Caco-2 (cell line): ENCODE measurements around the gene IGFALS. TPM values are rescaled to one million over a fixed set of nuclear protein-coding genes. Genes with fewer than 3 reads are reported as not detected.

ENCODE experiments used
- BruUV-seq: library from RNA; stranded (reverse); fragments of 400-500 nt; replicated peaks from 2 replicates; lab custom pipeline; 2021; lab: Mats Ljungman, UMichigan
- CTCF ChIA-PET: fragments of 300-600 bp; sonication (Branson Sonifier 250); formaldehyde crosslinking; loops from one replicate; lab custom pipeline; 2022; ENCODE audit warnings: antibody characterized with exemption; lab: Charles Lee
- POLR2A ChIA-PET: fragments of 300-600 bp; sonication (Branson Sonifier 250); formaldehyde crosslinking; loops from one replicate; lab custom pipeline; 2022; ENCODE audit warnings: antibody characterized with exemption; lab: Charles Lee
- DNase-seq, 2 experiments: peaks; one replicate each; pipeline versions ENCODE4 v3.0.0 to v3.0.0-alpha.2; 2020 to 2022
- H3K27me3 ChIP-seq: replicated peaks from 2 replicates; pipeline ENCODE4 v1.6.0; 2011; ENCODE audit warnings: low read length; ENCODE audit not compliant: control insufficient read depth, insufficient read depth
- H3K36me3 ChIP-seq: 2 replicates; pipeline ENCODE4 v1.5.1; 2011; ENCODE audit warnings: low read length; ENCODE audit not compliant: control insufficient read depth, insufficient read depth
- H3K4me1 ChIP-seq: fragments of 250-450 bp; sonication (Bioruptor Pico); 2 replicates; pipeline ENCODE4 v1.5.1; 2020; ENCODE audit warnings: mild to moderate bottlenecking
- H3K4me3 ChIP-seq: 2 replicates; pipeline ENCODE4 v1.5.1; 2011; ENCODE audit warnings: low read depth, mild to moderate bottlenecking, control low read depth, low read length
- H3K9me3 ChIP-seq: fragments of 250-450 bp; sonication (Bioruptor Pico); 2 replicates; pipeline ENCODE4 v1.5.1; 2020; ENCODE audit warnings: mild to moderate bottlenecking, moderate library complexity
- H3K27ac Mint-ChIP-seq: one replicate; pipeline ENCODE4 v1.8.0; 2022; ENCODE audit warnings: mixed read lengths; ENCODE audit not compliant: unreplicated experiment
- H3K27me3 Mint-ChIP-seq: one replicate; pipeline ENCODE4 v1.8.0; 2022; ENCODE audit warnings: mixed read lengths; ENCODE audit not compliant: insufficient read depth, unreplicated experiment
- H3K36me3 Mint-ChIP-seq: one replicate; pipeline ENCODE4 v1.8.0; 2022; ENCODE audit warnings: mild to moderate bottlenecking, mixed read lengths; ENCODE audit not compliant: insufficient read depth, unreplicated experiment
- H3K4me1 Mint-ChIP-seq: one replicate; pipeline ENCODE4 v1.8.0; 2022; ENCODE audit warnings: low read depth, mixed read lengths; ENCODE audit not compliant: unreplicated experiment
- H3K4me3 Mint-ChIP-seq: one replicate; pipeline ENCODE4 v1.8.0; 2022; ENCODE audit warnings: mild to moderate bottlenecking, moderate library complexity, mixed read lengths; ENCODE audit not compliant: unreplicated experiment
- H3K9me3 Mint-ChIP-seq: one replicate; pipeline ENCODE4 v1.8.0; 2022; ENCODE audit warnings: mixed read lengths; ENCODE audit not compliant: unreplicated experiment
- intact Hi-C: fragments of 100-400 bp; cut with micrococcal nuclease; formaldehyde crosslinking; loops from one replicate; pipeline ENCODE4 v1.10.0; 2022; ENCODE audit not compliant: unreplicated experiment
- total RNA-seq: library from RNA; stranded (reverse); gene quantifications from 2 replicates; pipeline ENCODE4 v1.2.3, GENCODE V29; 2022
- TF ChIP-seq, protein P1 (sequence below), 2 experiments: fragments of 200-600 bp in 1 of 2; IDR thresholded peaks; 1 replicate in 1 of 2; 2 replicates in 1 of 2; pipeline versions ENCODE4 v1.5.1 to v1.8.0; 2011 to 2022; ENCODE audit warnings: antibody characterized with exemption in 1 of 2, control low read depth in 1 of 2, inconsistent platforms in 1 of 2, low read depth in 1 of 2, low read length in 1 of 2, mild to moderate bottlenecking in 1 of 2, moderate library complexity in 1 of 2; ENCODE audit not compliant: insufficient read depth in 1 of 2, severe bottlenecking in 1 of 2, unreplicated experiment in 1 of 2

The IGFALS gene
- total RNA-seq, 1 experiment from 2014 or later: not detected

DNA sequence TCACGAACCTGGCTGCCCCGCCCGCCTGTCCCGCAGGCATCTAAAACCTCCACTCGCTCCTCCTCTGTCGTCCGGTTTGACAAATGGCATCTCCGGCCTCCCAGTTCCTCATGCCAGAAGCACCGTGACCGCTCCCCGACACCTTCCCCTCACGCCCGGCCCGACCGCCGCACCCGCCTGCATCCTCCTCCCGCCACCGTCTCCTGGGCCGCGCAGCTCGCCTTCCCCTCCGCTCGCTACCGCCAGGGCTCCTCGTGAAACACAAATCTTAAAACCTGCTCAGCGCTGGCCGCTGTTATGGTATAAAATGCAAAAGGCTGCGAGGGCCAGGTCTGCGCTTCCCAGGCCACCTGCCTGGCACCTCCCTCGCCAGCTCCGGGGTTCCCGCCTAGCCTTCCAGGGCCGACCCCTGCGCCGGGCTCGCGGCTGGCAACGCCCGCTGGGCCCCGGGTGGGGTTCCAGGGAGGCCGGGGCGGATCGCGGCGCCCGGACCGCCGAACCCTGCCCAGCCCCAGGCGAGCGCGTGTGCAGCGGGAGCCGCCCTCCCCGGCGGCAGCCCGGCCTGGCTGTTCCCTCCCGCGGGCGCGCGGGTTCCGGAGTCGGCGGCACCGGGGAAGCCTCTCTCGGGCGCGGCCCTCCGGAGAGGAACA lies 11.6 kb downstream of the IGFALS start:
- Histone ChIP-seq H3K36me3 (peaks cover 2% of the 10 kb centered on the region; the same call in 1 of the 2 replicates), H3K9me3 (no peaks in the 10 kb centered on the region), H3K4me1 (peaks cover 7% of the 10 kb centered on the region), H3K27me3 (no peaks in the 10 kb centered on the region), H3K4me3 (peak overlapping the region; percentile 92)
- POLR2A ChIA-PET: interaction anchor here (0.6 to 1.8 kb wide), 11 partner anchors 8 to 1087 kb away, joined by 3 to 36 read pairs (median 6); partner anchors contain the start of genes EME2, FAHD1, HAGH and JPT2
- CTCF ChIA-PET: interaction anchor here (0.8 to 1.6 kb wide), 6 partner anchors 8 to 104 kb away, joined by 3 to 14 read pairs (median 6); partner anchors contain the start of genes EME2, IGFALS, JPT2 and MAPK8IP3
- Mint-ChIP-seq H3K27me3 (no peaks in the 10 kb centered on the region), H3K4me1 (peaks cover 8% of the 10 kb centered on the region), H3K36me3 (peaks cover 68% of the 10 kb centered on the region), H3K4me3 (peak overlapping the region; percentile 86), H3K27ac (peak overlapping the region; percentile 81), H3K9me3 (no peaks in the 10 kb centered on the region)
- TF ChIP-seq, protein P1, sequence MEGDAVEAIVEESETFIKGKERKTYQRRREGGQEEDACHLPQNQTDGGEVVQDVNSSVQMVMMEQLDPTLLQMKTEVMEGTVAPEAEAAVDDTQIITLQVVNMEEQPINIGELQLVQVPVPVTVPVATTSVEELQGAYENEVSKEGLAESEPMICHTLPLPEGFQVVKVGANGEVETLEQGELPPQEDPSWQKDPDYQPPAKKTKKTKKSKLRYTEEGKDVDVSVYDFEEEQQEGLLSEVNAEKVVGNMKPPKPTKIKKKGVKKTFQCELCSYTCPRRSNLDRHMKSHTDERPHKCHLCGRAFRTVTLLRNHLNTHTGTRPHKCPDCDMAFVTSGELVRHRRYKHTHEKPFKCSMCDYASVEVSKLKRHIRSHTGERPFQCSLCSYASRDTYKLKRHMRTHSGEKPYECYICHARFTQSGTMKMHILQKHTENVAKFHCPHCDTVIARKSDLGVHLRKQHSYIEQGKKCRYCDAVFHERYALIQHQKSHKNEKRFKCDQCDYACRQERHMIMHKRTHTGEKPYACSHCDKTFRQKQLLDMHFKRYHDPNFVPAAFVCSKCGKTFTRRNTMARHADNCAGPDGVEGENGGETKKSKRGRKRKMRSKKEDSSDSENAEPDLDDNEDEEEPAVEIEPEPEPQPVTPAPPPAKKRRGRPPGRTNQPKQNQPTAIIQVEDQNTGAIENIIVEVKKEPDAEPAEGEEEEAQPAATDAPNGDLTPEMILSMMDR (IDR thresholded peaks at IDR 0.05; ENCODE audit: insufficient read depth in 1 of 2, low read depth in 1 of 2, low read length in 1 of 2, severe bottlenecking in 1 of 2, unreplicated experiment in 1 of 2): peak in 1 of 2 experiments; percentile 0
- BruUV-seq: no TSS peak
- peak; percentile 53 to 60 for DNase-seq
- intact Hi-C loops: loop anchor here (1.0 to 5.0 kb wide), 2 partner anchors 9 to 40 kb away; partner anchors contain the start of gene MRPS34

DNA sequence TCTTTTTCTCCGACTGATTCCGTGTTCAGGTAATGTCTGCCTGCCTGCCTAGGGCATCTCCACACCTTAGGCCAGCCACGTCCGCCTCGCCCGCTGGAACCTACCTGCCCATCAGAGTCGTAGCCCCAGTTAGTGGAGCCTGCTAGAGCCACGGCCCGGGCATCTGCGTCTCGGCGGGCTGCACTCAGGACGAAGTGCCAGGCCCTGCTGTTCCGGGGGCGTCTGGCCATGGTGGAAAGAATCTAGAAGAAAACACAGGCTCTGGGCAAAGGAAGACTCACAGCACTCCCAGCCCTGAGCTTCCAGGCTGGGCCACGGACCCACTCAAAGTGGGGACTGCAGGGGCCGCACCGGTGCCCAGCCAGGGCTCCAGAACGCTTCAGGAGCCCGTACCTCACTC lies 12.3 kb downstream of the IGFALS start:
- ChIA-PET CTCF (no interaction called here), POLR2A (interaction anchor here (1.8 kb wide), 1 partner anchor 183 kb away, joined by 36 read pairs; the partner anchor contains the start of gene RPS2)
- peak overlapping the region; percentile 81 for H3K27ac Mint-ChIP-seq
- no peaks in the 10 kb centered on the region for H3K9me3 ChIP-seq
- TF ChIP-seq, protein P1 (IDR thresholded peaks at IDR 0.05; ENCODE audit: insufficient read depth in 1 of 2, low read depth in 1 of 2, low read length in 1 of 2, severe bottlenecking in 1 of 2, unreplicated experiment in 1 of 2): no peak
- H3K4me1 Mint-ChIP-seq: peaks cover 8% of the 10 kb centered on the region
- no peak for DNase-seq
- peaks cover 74% of the 10 kb centered on the region for H3K36me3 Mint-ChIP-seq
- H3K4me1 ChIP-seq: peaks cover 7% of the 10 kb centered on the region
- peak overlapping the region; percentile 86 for H3K4me3 Mint-ChIP-seq
- H3K36me3 ChIP-seq: peaks cover 2% of the 10 kb centered on the region; the same call in 1 of the 2 replicates
- H3K27me3 ChIP-seq: no peaks in the 10 kb centered on the region
- BruUV-seq: no TSS peak
- intact Hi-C loops: loop anchor here (5.0 kb wide), 1 partner anchor 41 kb away; no protein-coding TSS in a partner anchor
- no peaks in the 10 kb centered on the region for H3K27me3 Mint-ChIP-seq
- H3K4me3 ChIP-seq: peak overlapping the region; percentile 92
- no peaks in the 10 kb centered on the region for H3K9me3 Mint-ChIP-seq

DNA sequence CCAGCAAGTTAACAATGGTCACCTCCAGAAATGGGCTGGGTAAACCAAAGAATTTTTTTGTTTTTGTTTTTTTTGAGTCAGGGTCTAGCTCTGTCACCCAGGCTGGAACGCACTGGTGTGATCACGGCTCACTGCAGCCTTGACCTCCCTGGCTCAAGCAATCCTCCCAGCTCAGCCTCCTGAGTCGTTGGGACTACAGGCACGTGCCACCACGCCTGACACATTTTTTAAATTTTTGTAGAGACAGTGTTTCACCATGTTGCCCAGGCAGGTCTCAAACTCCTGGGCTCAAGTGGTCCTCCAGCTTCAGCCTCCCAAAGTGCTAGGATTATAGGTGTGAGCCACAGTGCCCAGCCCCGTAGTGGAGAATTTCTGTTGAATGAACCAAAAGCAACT lies 12.8 kb downstream of the IGFALS start:
- Mint-ChIP-seq H3K9me3 (no peaks in the 10 kb centered on the region), H3K4me1 (peaks cover 8% of the 10 kb centered on the region), H3K4me3 (peak overlapping the region; percentile 86), H3K36me3 (peaks cover 80% of the 10 kb centered on the region), H3K27ac (peak overlapping the region; percentile 81), H3K27me3 (no peaks in the 10 kb centered on the region)
- no peak overlapping the region for H3K4me3 ChIP-seq
- no peaks in the 10 kb centered on the region for H3K27me3 ChIP-seq
- peaks cover 2% of the 10 kb centered on the region; the same call in 1 of the 2 replicates for H3K36me3 ChIP-seq
- ChIA-PET POLR2A (no interaction called here), CTCF (no interaction called here)
- TSS peak; percentile 47 for BruUV-seq
- TF ChIP-seq, protein P1 (IDR thresholded peaks at IDR 0.05; ENCODE audit: insufficient read depth in 1 of 2, low read depth in 1 of 2, low read length in 1 of 2, severe bottlenecking in 1 of 2, unreplicated experiment in 1 of 2): no peak
- no peaks in the 10 kb centered on the region for H3K9me3 ChIP-seq
- H3K4me1 ChIP-seq: peaks cover 7% of the 10 kb centered on the region
- intact Hi-C loops: loop anchor here (5.0 kb wide), 1 partner anchor 42 kb away; no protein-coding TSS in a partner anchor
- no peak for DNase-seq
